ENCODE measurements around the gene SLF1.

GRCh38 chr5:94618493-94619328 is at the start of gene SLF1, which contains the start of gene KIAA0825:
- TF ChIP-seq CTCF (IDR thresholded peaks at IDR 0.05) (no peak), POLR2AphosphoS5 (IDR thresholded peaks at IDR 0.05) (peak in 2 of 3 donors; percentile 40 to 47), POLR2A (IDR thresholded peaks at IDR 0.05) (peak; percentile 5)
